ENCODE data around the gene CAMTA1.

Gene CAMTA1

GRCh38 chr1:7387053-7387927 is 602.0 kb downstream of the CAMTA1 start:
- 89 to 98% methylated on average over 5 to 9 of the region's 9 CpGs for WGBS, 2 experiments (ENCODE audit: insufficient coverage in 2 of 2)
- Histone ChIP-seq H3K27ac (ENCODE audit: low read depth, low read length, severe bottlenecking) (no peak overlapping the region), H3K4me1 (ENCODE audit: control insufficient read depth, insufficient read depth, low read length, poor library complexity, severe bottlenecking) (peaks cover 22% of the 10 kb centered on the region), H3K4me3 (ENCODE audit: extremely low read depth, insufficient read depth, low read length, poor library complexity, severe bottlenecking) (no peak overlapping the region), H3K36me3 (ENCODE audit: control insufficient read depth, insufficient read depth, low read length) (no peaks in the 10 kb centered on the region), H3K9me3 (ENCODE audit: control insufficient read depth, low read length) (no peaks in the 10 kb centered on the region)

GRCh38 chr1:7388141-7388487 is 602.9 kb downstream of the CAMTA1 start:
- 97 to 98% methylated on average over 10 of the region's 11 CpGs for WGBS, 2 experiments (ENCODE audit: insufficient coverage in 2 of 2)
- Histone ChIP-seq H3K4me3 (ENCODE audit: extremely low read depth, insufficient read depth, low read length, poor library complexity, severe bottlenecking) (no peak overlapping the region), H3K36me3 (ENCODE audit: control insufficient read depth, insufficient read depth, low read length) (no peaks in the 10 kb centered on the region), H3K9me3 (ENCODE audit: control insufficient read depth, low read length) (no peaks in the 10 kb centered on the region), H3K27ac (ENCODE audit: low read depth, low read length, severe bottlenecking) (no peak overlapping the region), H3K4me1 (ENCODE audit: control insufficient read depth, insufficient read depth, low read length, poor library complexity, severe bottlenecking) (peaks cover 22% of the 10 kb centered on the region)

GRCh38 chr1:7388488-7389185 is 603.4 kb downstream of the CAMTA1 start:
- Histone ChIP-seq H3K36me3 (ENCODE audit: control insufficient read depth, insufficient read depth, low read length) (no peaks in the 10 kb centered on the region), H3K4me1 (ENCODE audit: control insufficient read depth, insufficient read depth, low read length, poor library complexity, severe bottlenecking) (peaks cover 22% of the 10 kb centered on the region), H3K27ac (ENCODE audit: low read depth, low read length, severe bottlenecking) (no peak overlapping the region), H3K4me3 (ENCODE audit: extremely low read depth, insufficient read depth, low read length, poor library complexity, severe bottlenecking) (no peak overlapping the region), H3K9me3 (ENCODE audit: control insufficient read depth, low read length) (no peaks in the 10 kb centered on the region)
- WGBS, 2 experiments (ENCODE audit: insufficient coverage in 2 of 2): 83 to 93% methylated on average over 14 to 18 of the region's 19 CpGs

GRCh38 chr1:7389201-7389905 is 604.1 kb downstream of the CAMTA1 start:
- 78 to 84% methylated on average over 10 to 13 of the region's 13 CpGs for WGBS, 2 experiments (ENCODE audit: insufficient coverage in 2 of 2)
- H3K9me3 ChIP-seq (ENCODE audit: control insufficient read depth, low read length): no peaks in the 10 kb centered on the region
- peaks cover 22% of the 10 kb centered on the region for H3K4me1 ChIP-seq (ENCODE audit: control insufficient read depth, insufficient read depth, low read length, poor library complexity, severe bottlenecking)
- H3K4me3 ChIP-seq (ENCODE audit: extremely low read depth, insufficient read depth, low read length, poor library complexity, severe bottlenecking): no peak overlapping the region
- H3K36me3 ChIP-seq (ENCODE audit: control insufficient read depth, insufficient read depth, low read length): no peaks in the 10 kb centered on the region
- no peak overlapping the region for H3K27ac ChIP-seq (ENCODE audit: low read depth, low read length, severe bottlenecking)

- Histone ChIP-seq H3K36me3 (ENCODE audit: control insufficient read depth, insufficient read depth, low read length) (no peaks in the 10 kb centered on the region), H3K4me1 (ENCODE audit: control insufficient read depth, insufficient read depth, low read length, poor library complexity, severe bottlenecking) (peaks cover 22% of the 10 kb centered on the region), H3K4me3 (ENCODE audit: extremely low read depth, insufficient read depth, low read length, poor library complexity, severe bottlenecking) (no peak overlapping the region), H3K27ac (ENCODE audit: low read depth, low read length, severe bottlenecking) (no peak overlapping the region), H3K9me3 (ENCODE audit: control insufficient read depth, low read length) (peaks cover 5% of the 10 kb centered on the region)
- WGBS, 2 experiments (ENCODE audit: insufficient coverage in 2 of 2): 88 to 95% methylated on average over 7 to 11 of the region's 15 CpGs
These were observed 604.8 kb downstream of the CAMTA1 start for GRCh38 chr1:7389906-7390603.

GRCh38 chr1:7390604-7391000 is 605.3 kb downstream of the CAMTA1 start:
- Histone ChIP-seq H3K36me3 (ENCODE audit: control insufficient read depth, insufficient read depth, low read length) (no peaks in the 10 kb centered on the region), H3K4me1 (ENCODE audit: control insufficient read depth, insufficient read depth, low read length, poor library complexity, severe bottlenecking) (peaks cover 22% of the 10 kb centered on the region), H3K27ac (ENCODE audit: low read depth, low read length, severe bottlenecking) (no peak overlapping the region), H3K4me3 (ENCODE audit: extremely low read depth, insufficient read depth, low read length, poor library complexity, severe bottlenecking) (no peak overlapping the region), H3K9me3 (ENCODE audit: control insufficient read depth, low read length) (peaks cover 8% of the 10 kb centered on the region)
- 94 to 100% methylated on average over 1 to 5 of the region's 7 CpGs for WGBS, 2 experiments (ENCODE audit: insufficient coverage in 2 of 2)

GRCh38 chr1:7393136-7393535 is 607.9 kb downstream of the CAMTA1 start:
- H3K9me3 ChIP-seq (ENCODE audit: control insufficient read depth, low read length): peaks cover 21% of the 10 kb centered on the region
- H3K27ac ChIP-seq (ENCODE audit: low read depth, low read length, severe bottlenecking): no peak overlapping the region
- no peak overlapping the region for H3K4me3 ChIP-seq (ENCODE audit: extremely low read depth, insufficient read depth, low read length, poor library complexity, severe bottlenecking)
- WGBS, 2 experiments (ENCODE audit: insufficient coverage in 2 of 2): no CpG with 5 or more reads among the region's 1 CpG
- no peaks in the 10 kb centered on the region for H3K36me3 ChIP-seq (ENCODE audit: control insufficient read depth, insufficient read depth, low read length)
- H3K4me1 ChIP-seq (ENCODE audit: control insufficient read depth, insufficient read depth, low read length, poor library complexity, severe bottlenecking): peaks cover 16% of the 10 kb centered on the region

GRCh38 chr1:7395251-7395650 is 610.0 kb downstream of the CAMTA1 start:
- Histone ChIP-seq H3K9me3 (ENCODE audit: control insufficient read depth, low read length) (peaks cover 33% of the 10 kb centered on the region), H3K27ac (ENCODE audit: low read depth, low read length, severe bottlenecking) (no peak overlapping the region), H3K36me3 (ENCODE audit: control insufficient read depth, insufficient read depth, low read length) (no peaks in the 10 kb centered on the region), H3K4me1 (ENCODE audit: control insufficient read depth, insufficient read depth, low read length, poor library complexity, severe bottlenecking) (no peaks in the 10 kb centered on the region), H3K4me3 (ENCODE audit: extremely low read depth, insufficient read depth, low read length, poor library complexity, severe bottlenecking) (no peak overlapping the region)
- WGBS, 2 experiments (ENCODE audit: insufficient coverage in 2 of 2): no CpG with 5 or more reads among the region's 1 CpG

- 60% methylated on average over 1 of the region's 1 CpG; no CpG with 5 or more reads in 1 of the 2 experiments for WGBS, 2 experiments (ENCODE audit: insufficient coverage in 2 of 2)
- H3K9me3 ChIP-seq (ENCODE audit: control insufficient read depth, low read length): peaks cover 33% of the 10 kb centered on the region
- no peaks in the 10 kb centered on the region for H3K36me3 ChIP-seq (ENCODE audit: control insufficient read depth, insufficient read depth, low read length)
- H3K4me3 ChIP-seq (ENCODE audit: extremely low read depth, insufficient read depth, low read length, poor library complexity, severe bottlenecking): no peak overlapping the region
- no peak overlapping the region for H3K27ac ChIP-seq (ENCODE audit: low read depth, low read length, severe bottlenecking)
- H3K4me1 ChIP-seq (ENCODE audit: control insufficient read depth, insufficient read depth, low read length, poor library complexity, severe bottlenecking): peaks cover 8% of the 10 kb centered on the region
These were observed 613.7 kb downstream of the CAMTA1 start for GRCh38 chr1:7398982-7399381.

GRCh38 chr1:7399514-7400125 is 614.4 kb downstream of the CAMTA1 start:
- Histone ChIP-seq H3K4me3 (ENCODE audit: extremely low read depth, insufficient read depth, low read length, poor library complexity, severe bottlenecking) (no peak overlapping the region), H3K4me1 (ENCODE audit: control insufficient read depth, insufficient read depth, low read length, poor library complexity, severe bottlenecking) (peaks cover 14% of the 10 kb centered on the region), H3K9me3 (ENCODE audit: control insufficient read depth, low read length) (peaks cover 33% of the 10 kb centered on the region), H3K36me3 (ENCODE audit: control insufficient read depth, insufficient read depth, low read length) (no peaks in the 10 kb centered on the region), H3K27ac (ENCODE audit: low read depth, low read length, severe bottlenecking) (no peak overlapping the region)
- WGBS, 2 experiments (ENCODE audit: insufficient coverage in 2 of 2): no CpG with 5 or more reads among the region's 1 CpG
